ENCODE data around the gene PTPRG. TPM values are rescaled to one million over a fixed set of nuclear protein-coding genes. Genes with fewer than 3 reads are reported as not detected.

The PTPRG gene
- total RNA-seq, 1 experiment from 2014 or later = 32.1 TPM

- ChIA-PET POLR2A (no interaction called here), RAD21 (ENCODE audit: low non-redundant PET in 1 of 2, low total read pairs in 2 of 2, uncharacterized antibody in 2 of 2, unreplicated experiment in 2 of 2) (no interaction called here), CTCF (no interaction called here)
- H3K9me2 ChIP-seq (ENCODE audit: insufficient read depth) = no peaks in the 10 kb centered on the region
- peaks cover 17% of the 10 kb centered on the region for H3K79me2 ChIP-seq (ENCODE audit: insufficient read depth, low read length)
- ATAC-seq (no peak), DNase-seq (ENCODE audit: low read depth, low spot score) (no peak)
- intact Hi-C loops (cut with micrococcal nuclease) = loop anchor here (10.0 kb wide), 1 partner anchor 519 kb away; no protein-coding TSS in a partner anchor
- H2AFZ ChIP-seq (ENCODE audit: low read depth, low read length, poor library complexity, severe bottlenecking) = no peak overlapping the region
- H3K9me3 ChIP-seq (ENCODE audit: control insufficient read depth in 1 of 2, insufficient read depth in 1 of 2, low read depth in 1 of 2, low read length in 2 of 2) = no peaks in the 10 kb centered on the region
- no peak overlapping the region for H3K27ac ChIP-seq (ENCODE audit: low read depth, low read length)
- H3K4me2 ChIP-seq (ENCODE audit: low read length) = no peak overlapping the region
- no peak overlapping the region for H3K9ac ChIP-seq (ENCODE audit: low read length)
- H3K36me3 ChIP-seq (ENCODE audit: control insufficient read depth in 1 of 2, insufficient read depth in 2 of 2, low read length in 2 of 2) = no peaks in the 10 kb centered on the region
- H3K4me3 ChIP-seq (replicated peaks in 1 of 2; ENCODE audit: low read depth in 1 of 2, low read length in 2 of 2) = no peak overlapping the region
- H3K27me3 ChIP-seq (ENCODE audit: insufficient read depth, low read length) = no peaks in the 10 kb centered on the region
- no peak for TF ChIP-seq ZBTB33 (IDR thresholded peaks at IDR 0.05; ENCODE audit: extremely low read depth, insufficient replicate concordance, low read length)
- no peak for TF ChIP-seq JUND (IDR thresholded peaks at IDR 0.05)
- no peak for TF ChIP-seq ZFX (IDR thresholded peaks at IDR 0.05)
- no peak for TF ChIP-seq SRF (IDR thresholded peaks at IDR 0.05; ENCODE audit: low read depth)
- TF ChIP-seq ZNF274 (IDR thresholded peaks at IDR 0.05; ENCODE audit: low read depth, low read length) = no peak
- no peak for TF ChIP-seq ATF3 (IDR thresholded peaks at IDR 0.05)
- no peak for TF ChIP-seq TCF7L2 (IDR thresholded peaks at IDR 0.05; ENCODE audit: borderline replicate concordance, extremely low read depth, insufficient read depth, insufficient read length)
- no peak for TF ChIP-seq EGR1 (IDR thresholded peaks at IDR 0.05; ENCODE audit: low read depth)
- no peak for TF ChIP-seq SP1 (IDR thresholded peaks at IDR 0.05; ENCODE audit: low read depth)
- TF ChIP-seq RAD21 (IDR thresholded peaks at IDR 0.05; ENCODE audit: low read depth) = no peak
- no peak for TF ChIP-seq EZH2 (IDR thresholded peaks at IDR 0.05)
- no peak for TF ChIP-seq EZH2phosphoT487 (IDR thresholded peaks at IDR 0.05; ENCODE audit: borderline replicate concordance)
- no peak for TF ChIP-seq ELF1 (IDR thresholded peaks at IDR 0.05; ENCODE audit: borderline replicate concordance, low read depth)
- no peak for TF ChIP-seq YY1 (IDR thresholded peaks at IDR 0.05; ENCODE audit: extremely low read depth, insufficient replicate concordance, low read depth, low read length)
- TF ChIP-seq CTCF (IDR thresholded peaks at IDR 0.05 in 2 of 3, conservative IDR thresholded peaks at IDR 0.05 in 1 of 3; ENCODE audit: borderline replicate concordance in 1 of 3, insufficient read depth in 1 of 3, low read depth in 2 of 3, low read length in 2 of 3) = no peak
- no peak for TF ChIP-seq POLR2A (IDR thresholded peaks at IDR 0.05; ENCODE audit: borderline replicate concordance, extremely low read depth, insufficient read depth, insufficient read length)
- no peak for TF ChIP-seq CBX3 (IDR thresholded peaks at IDR 0.05; ENCODE audit: low read depth)
- TF ChIP-seq CEBPB (IDR thresholded peaks at IDR 0.05; ENCODE audit: low read depth) = no peak
- no TSS peak for BruUV-seq (replicated peaks)
- peaks cover 33 to 44% of the 10 kb centered on the region in 2 experiments for H3K4me1 ChIP-seq (ENCODE audit: control insufficient read depth in 1 of 2, insufficient read depth in 2 of 2, low read length in 2 of 2)
- H4K20me1 ChIP-seq (ENCODE audit: insufficient read depth) = no peaks in the 10 kb centered on the region; the same call in 1 of the 2 replicates
These were observed 104.6 kb downstream of the PTPRG start for GRCh38 chr3:61665987-61666386.
